Activated B cell treated with CpG ODN at 0.5 μM for 24 hours (primary cell): ENCODE results near the gene RCOR1. TPM values are rescaled to one million over a fixed set of nuclear protein-coding genes. Genes with fewer than 3 reads are reported as not detected.

Experiments
- ATAC-seq: fragments of 200-7000 bp; cut with Tn5 transposase; one replicate; pipeline ENCODE4 v1.10.0; 2021; ENCODE audit warnings: low read depth, mild to moderate bottlenecking, moderate library complexity
- CTCF ChIA-PET: fragments of 350-600 bp; sonication (Branson Sonifier 250); formaldehyde crosslinking; loops from one replicate; lab custom pipeline; 2021; ENCODE audit warnings: antibody characterized with exemption; lab: Charles Lee
- POLR2A ChIA-PET: fragments of 350-600 bp; sonication (Branson Sonifier 250); formaldehyde crosslinking; loops from one replicate; lab custom pipeline; 2021; ENCODE audit warnings: antibody characterized with exemption; lab: Charles Lee
- DNase-seq: peaks from one replicate; pipeline ENCODE4 v3.0.0; 2022
- H3K27ac Mint-ChIP-seq: one replicate; pipeline ENCODE4 v1.8.0; 2020; ENCODE audit warnings: mixed read lengths
- H3K27me3 Mint-ChIP-seq: one replicate; pipeline ENCODE4 v1.8.0; 2021; ENCODE audit warnings: mixed read lengths
- H3K36me3 Mint-ChIP-seq: one replicate; pipeline ENCODE4 v1.8.0; 2021; ENCODE audit warnings: low read depth, mixed read lengths
- H3K4me1 Mint-ChIP-seq: one replicate; pipeline ENCODE4 v1.8.0; 2021; ENCODE audit warnings: mixed read lengths
- H3K4me3 Mint-ChIP-seq: one replicate; pipeline ENCODE4 v1.8.0; 2020; ENCODE audit warnings: mild to moderate bottlenecking, mixed read lengths
- H3K9me3 Mint-ChIP-seq: one replicate; pipeline ENCODE4 v1.8.0; 2020; ENCODE audit warnings: mixed read lengths
- intact Hi-C: fragments of 100-400 bp; cut with micrococcal nuclease; formaldehyde crosslinking; loops from one replicate; pipeline ENCODE4 v1.15.1; 2024
- total RNA-seq: library from RNA; stranded (reverse); gene quantifications from 2 replicates; pipeline ENCODE4 v1.2.3, GENCODE V29; 2022
- TF ChIP-seq, protein P1 (sequence below): fragments of 200-600 bp; IDR thresholded peaks from one replicate; pipeline ENCODE4 v1.8.0; 2022; ENCODE audit warnings: antibody characterized with exemption, mild to moderate bottlenecking

RCOR1 gene
- total RNA-seq, 1 donor from 2014 or later, result 23.0 TPM

DNA sequence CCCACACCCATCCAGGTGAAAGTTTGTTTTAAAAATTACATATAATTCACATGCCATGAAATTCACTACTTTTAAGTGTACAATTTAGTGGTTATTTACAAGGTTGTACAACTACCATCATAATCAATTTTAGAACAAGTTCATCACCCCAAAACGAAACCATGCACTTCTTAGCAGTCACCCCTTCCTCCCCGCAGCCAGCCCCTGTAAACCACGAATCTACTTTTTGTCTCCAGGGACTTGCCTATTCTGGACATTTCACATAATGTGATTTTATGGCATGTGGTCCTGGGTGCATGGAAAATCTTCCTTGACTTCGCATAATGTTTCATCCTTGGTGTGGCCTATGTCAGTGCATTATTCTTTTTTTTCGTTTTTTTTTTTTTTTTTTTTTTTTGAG lies 165.6 kb downstream of the RCOR1 start:
- ATAC-seq, result peak; percentile 20
- peaks cover 57% of the 10 kb centered on the region for H3K4me1 Mint-ChIP-seq
- peak overlapping the region; percentile 55 for H3K4me3 Mint-ChIP-seq
- H3K9me3 Mint-ChIP-seq, result no peaks in the 10 kb centered on the region
- TF ChIP-seq, protein P1, sequence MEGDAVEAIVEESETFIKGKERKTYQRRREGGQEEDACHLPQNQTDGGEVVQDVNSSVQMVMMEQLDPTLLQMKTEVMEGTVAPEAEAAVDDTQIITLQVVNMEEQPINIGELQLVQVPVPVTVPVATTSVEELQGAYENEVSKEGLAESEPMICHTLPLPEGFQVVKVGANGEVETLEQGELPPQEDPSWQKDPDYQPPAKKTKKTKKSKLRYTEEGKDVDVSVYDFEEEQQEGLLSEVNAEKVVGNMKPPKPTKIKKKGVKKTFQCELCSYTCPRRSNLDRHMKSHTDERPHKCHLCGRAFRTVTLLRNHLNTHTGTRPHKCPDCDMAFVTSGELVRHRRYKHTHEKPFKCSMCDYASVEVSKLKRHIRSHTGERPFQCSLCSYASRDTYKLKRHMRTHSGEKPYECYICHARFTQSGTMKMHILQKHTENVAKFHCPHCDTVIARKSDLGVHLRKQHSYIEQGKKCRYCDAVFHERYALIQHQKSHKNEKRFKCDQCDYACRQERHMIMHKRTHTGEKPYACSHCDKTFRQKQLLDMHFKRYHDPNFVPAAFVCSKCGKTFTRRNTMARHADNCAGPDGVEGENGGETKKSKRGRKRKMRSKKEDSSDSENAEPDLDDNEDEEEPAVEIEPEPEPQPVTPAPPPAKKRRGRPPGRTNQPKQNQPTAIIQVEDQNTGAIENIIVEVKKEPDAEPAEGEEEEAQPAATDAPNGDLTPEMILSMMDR, result no peak
- ChIA-PET CTCF (no interaction called here), POLR2A (interaction anchor here (0.6 to 1.0 kb wide), 2 partner anchors 16 to 167 kb away, joined by 3 to 11 read pairs; no protein-coding TSS in a partner anchor)
- no peaks in the 10 kb centered on the region for H3K36me3 Mint-ChIP-seq
- no peaks in the 10 kb centered on the region for H3K27me3 Mint-ChIP-seq
- intact Hi-C loops, result no loop called here
- no peak for DNase-seq
- peak overlapping the region; percentile 54 for H3K27ac Mint-ChIP-seq

DNA sequence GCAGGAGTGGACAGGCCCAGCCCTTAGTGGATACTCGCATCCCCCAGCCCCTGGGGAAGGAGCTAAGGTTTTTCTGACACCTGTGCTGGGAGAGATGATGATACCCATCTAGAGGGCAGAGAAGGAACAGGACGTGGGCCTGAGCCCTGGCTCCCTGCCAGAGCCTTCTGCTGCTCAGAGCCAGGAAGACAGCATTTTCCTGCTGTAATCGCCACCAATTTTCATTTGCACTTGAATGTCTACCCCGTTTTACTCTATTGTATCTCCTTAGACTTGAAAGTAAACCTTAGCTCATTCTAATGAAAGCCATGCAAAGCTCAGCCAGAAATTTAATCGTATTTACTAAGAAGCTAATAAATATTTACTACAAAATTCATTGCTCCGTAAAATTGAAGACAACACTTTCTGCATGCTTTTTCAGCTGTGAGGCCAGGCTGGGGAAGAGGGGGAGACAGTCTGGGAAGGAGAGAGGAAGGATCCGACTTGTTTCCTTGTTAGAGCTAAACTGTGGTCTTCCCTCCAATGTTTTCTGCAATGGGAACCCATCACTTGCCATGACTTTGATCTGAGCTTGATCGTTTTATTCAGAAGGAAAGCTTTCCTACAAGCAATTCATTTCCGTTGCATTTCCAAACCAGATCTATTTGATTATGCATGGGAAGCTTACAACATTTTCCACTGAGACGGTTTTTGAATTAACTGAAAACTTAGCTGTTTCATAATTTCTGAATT lies 167.2 kb downstream of the RCOR1 start:
- TF ChIP-seq, protein P1, result no peak
- ChIA-PET POLR2A (interaction anchor here (0.6 to 2.3 kb wide), 2 partner anchors 9 to 153 kb away, joined by 3 to 6 read pairs; no protein-coding TSS in a partner anchor), CTCF (interaction anchor here (0.8 to 1.7 kb wide), 2 partner anchors 15 to 65 kb away, joined by 3 to 7 read pairs; no protein-coding TSS in a partner anchor)
- H3K27ac Mint-ChIP-seq, result peak overlapping the region; percentile 16
- peaks cover 54% of the 10 kb centered on the region for H3K4me1 Mint-ChIP-seq
- H3K27me3 Mint-ChIP-seq, result no peaks in the 10 kb centered on the region
- no peak overlapping the region for H3K4me3 Mint-ChIP-seq
- H3K9me3 Mint-ChIP-seq, result no peaks in the 10 kb centered on the region
- H3K36me3 Mint-ChIP-seq, result no peaks in the 10 kb centered on the region
- ATAC-seq (no peak), DNase-seq (no peak)
- intact Hi-C loops, result loop anchor here (5.0 to 10.0 kb wide), 2 partner anchors 143 to 765 kb away; partner anchors contain the start of genes CKB and TRMT61A

DNA sequence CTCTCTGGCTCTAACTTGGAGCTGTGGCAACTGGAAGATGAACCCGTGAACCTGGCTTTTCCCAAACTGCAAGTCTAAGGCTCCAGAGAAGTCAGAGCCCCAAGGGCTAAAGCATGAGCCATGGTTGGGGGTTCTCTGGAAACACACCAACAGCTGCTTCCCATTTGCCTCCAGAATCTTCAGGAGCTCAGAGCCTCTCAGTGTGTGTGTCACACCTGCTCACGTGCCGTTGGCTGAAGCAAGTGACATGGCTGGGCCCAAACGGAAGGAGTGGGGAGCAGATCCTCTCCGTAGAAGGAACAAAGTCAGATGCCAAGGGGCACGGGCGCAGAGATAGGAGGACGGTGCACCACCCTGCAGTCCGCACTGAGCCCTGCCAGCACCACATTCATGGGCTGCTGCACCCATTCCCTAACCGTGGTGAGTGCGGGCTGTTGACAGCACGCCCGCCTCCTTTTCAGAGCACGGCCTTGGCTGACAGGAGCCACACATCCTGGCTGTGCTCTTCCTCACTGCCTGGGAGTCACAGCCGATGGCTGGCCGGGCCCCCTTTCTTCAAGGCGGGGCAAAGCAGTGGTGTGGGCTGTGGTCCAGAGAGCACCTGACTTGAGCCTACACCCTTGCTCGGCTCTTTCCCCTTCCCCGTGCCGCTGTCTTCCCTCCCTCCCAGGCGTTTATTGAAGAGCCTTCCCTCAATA lies 168.2 kb downstream of the RCOR1 start:
- intact Hi-C loops, result loop anchor here (5.0 to 10.0 kb wide), 2 partner anchors 142 to 764 kb away; partner anchors contain the start of genes CKB and TRMT61A
- TF ChIP-seq, protein P1, result no peak

GRCh38 chr14:102761206-102761605 lies 168.8 kb downstream of the RCOR1 start:
- H3K36me3 Mint-ChIP-seq, result no peaks in the 10 kb centered on the region
- DNase-seq (no peak), ATAC-seq (no peak)
- CTCF ChIA-PET, result no interaction called here
- TF ChIP-seq, protein P1, result no peak
- POLR2A ChIA-PET, result interaction anchor here (2.3 kb wide), 1 partner anchor 7 kb away, joined by 6 read pairs; no protein-coding TSS in a partner anchor
- H3K9me3 Mint-ChIP-seq, result no peaks in the 10 kb centered on the region
- no peak overlapping the region for H3K27ac Mint-ChIP-seq
- peaks cover 57% of the 10 kb centered on the region for H3K4me1 Mint-ChIP-seq
- H3K4me3 Mint-ChIP-seq, result no peak overlapping the region
- H3K27me3 Mint-ChIP-seq, result no peaks in the 10 kb centered on the region
- intact Hi-C loops, result loop anchor here (5.0 to 10.0 kb wide), 2 partner anchors 141 to 764 kb away; partner anchors contain the start of genes CKB and TRMT61A

More for the DNA sequence above, 168.2 kb downstream of the RCOR1 start:
- no peaks in the 10 kb centered on the region for H3K9me3 Mint-ChIP-seq
- H3K4me3 Mint-ChIP-seq, result no peak overlapping the region
- ATAC-seq (no peak), DNase-seq (no peak)
- no peaks in the 10 kb centered on the region for H3K27me3 Mint-ChIP-seq
- no peaks in the 10 kb centered on the region for H3K36me3 Mint-ChIP-seq
- ChIA-PET POLR2A (interaction anchor here (2.3 kb wide), 1 partner anchor 8 kb away, joined by 6 read pairs; no protein-coding TSS in a partner anchor), CTCF (interaction anchor here (1.7 kb wide), 1 partner anchor 66 kb away, joined by 7 read pairs; no protein-coding TSS in a partner anchor)
- peaks cover 52% of the 10 kb centered on the region for H3K4me1 Mint-ChIP-seq
- H3K27ac Mint-ChIP-seq, result no peak overlapping the region
